Measurements from ENCODE around the gene MARCHF10.

GRCh38 chr17:62702746-62703260 lies 105.3 kb downstream of the MARCHF10 start:
- TF ChIP-seq FOXM1 (IDR thresholded peaks at IDR 0.05; ENCODE audit: borderline replicate concordance) = no peak
- TF ChIP-seq ELF4 (IDR thresholded peaks at IDR 0.05) = no peak
- TF ChIP-seq FOXK2 (IDR thresholded peaks at IDR 0.05) = no peak
- TF ChIP-seq SUZ12 (IDR thresholded peaks at IDR 0.05) = no peak
- TF ChIP-seq NFRKB (IDR thresholded peaks at IDR 0.05) = no peak
- TF ChIP-seq SP1 (IDR thresholded peaks at IDR 0.05) = no peak
- TF ChIP-seq CTBP1 (IDR thresholded peaks at IDR 0.05; ENCODE audit: borderline replicate concordance) = no peak
- TF ChIP-seq HDGF (IDR thresholded peaks at IDR 0.05; ENCODE audit: borderline replicate concordance) = no peak
- TF ChIP-seq TARDBP (IDR thresholded peaks at IDR 0.05) = no peak
- TF ChIP-seq ZNF384 (IDR thresholded peaks at IDR 0.05) = no peak
- TF ChIP-seq FOXA1 (IDR thresholded peaks at IDR 0.05) = no peak
- TF ChIP-seq ARNT (IDR thresholded peaks at IDR 0.05) = no peak
- TF ChIP-seq BHLHE40 (IDR thresholded peaks at IDR 0.05; ENCODE audit: borderline replicate concordance) = no peak
- TF ChIP-seq PKNOX1 (IDR thresholded peaks at IDR 0.05) = no peak
